HG02798 (cell line): Measurements from ENCODE around the gene TTC28.
"Not testable (repeated sequence)": the region's sequence is repeated elsewhere in the genome, so short reads cannot be mapped to it uniquely, and the experiment has no call there.

Experiments used
- ATAC-seq: cut with Tn5 transposase; IDR thresholded peaks from one replicate; pipeline ENCODE4 v1.9.1; 2021; ENCODE audit warnings: mild to moderate bottlenecking; ENCODE audit not compliant: unreplicated experiment, poor library complexity

TTC28 gene

GRCh38 chr22:28568099-28568498, 111.5 kb downstream of the TTC28 start:
- ATAC-seq: no peak

GRCh38 chr22:28566920-28567499, 112.6 kb downstream of the TTC28 start:
- ATAC-seq: not testable (repeated sequence)

- no peak for ATAC-seq
Observed at GRCh38 chr22:28563636-28564035, 116.0 kb downstream of the TTC28 start.

GRCh38 chr22:28562324-28562723, 117.3 kb downstream of the TTC28 start:
- no peak for ATAC-seq

GRCh38 chr22:28560743-28561101, 118.9 kb downstream of the TTC28 start:
- ATAC-seq: not testable (repeated sequence)

GRCh38 chr22:28560046-28560742, 119.4 kb downstream of the TTC28 start:
- no peak for ATAC-seq

- no peak for ATAC-seq
Observed at GRCh38 chr22:28557184-28557583, 122.5 kb downstream of the TTC28 start.

- not testable (repeated sequence) for ATAC-seq
Observed at GRCh38 chr22:28553108-28553866, 126.4 kb downstream of the TTC28 start.

GRCh38 chr22:28548406-28548805, 131.2 kb downstream of the TTC28 start:
- ATAC-seq: no peak

GRCh38 chr22:28547132-28547842, 132.4 kb downstream of the TTC28 start:
- ATAC-seq: no peak

- ATAC-seq: no peak
Observed at GRCh38 chr22:28544431-28544868, 135.2 kb downstream of the TTC28 start.

- no peak for ATAC-seq
Observed at GRCh38 chr22:28542980-28543621, 136.5 kb downstream of the TTC28 start.

GRCh38 chr22:28541137-28541536, 138.5 kb downstream of the TTC28 start:
- ATAC-seq: no peak

GRCh38 chr22:28538922-28539321, 140.7 kb downstream of the TTC28 start:
- ATAC-seq: no peak

- not testable (repeated sequence) for ATAC-seq
Observed at GRCh38 chr22:28530565-28530964, 149.1 kb downstream of the TTC28 start.

GRCh38 chr22:28529144-28529543, 150.5 kb downstream of the TTC28 start:
- ATAC-seq: not testable (repeated sequence)

- ATAC-seq: no peak
Observed at GRCh38 chr22:28521451-28521850, 158.2 kb downstream of the TTC28 start.

GRCh38 chr22:28514321-28514821, 165.3 kb downstream of the TTC28 start:
- no peak for ATAC-seq

- ATAC-seq: not testable (repeated sequence)
Observed at GRCh38 chr22:28512387-28512786, 167.3 kb downstream of the TTC28 start.

- ATAC-seq: no peak
Observed at GRCh38 chr22:28507896-28508295, 171.7 kb downstream of the TTC28 start.
